Glutamatergic neuron (in vitro differentiated cells): ENCODE data around the gene JCAD. TPM values are rescaled to one million over a fixed set of nuclear protein-coding genes. Genes with fewer than 3 reads are reported as not detected.

Experiments
- DNase-seq: peaks from one replicate; pipeline ENCODE4 v3.0.0; 2022
- H3K27ac Mint-ChIP-seq: one replicate; pipeline ENCODE4 v1.8.0; 2020; ENCODE audit warnings: mild to moderate bottlenecking, mixed read lengths, inconsistent platforms; ENCODE audit not compliant: unreplicated experiment
- H3K27me3 Mint-ChIP-seq: one replicate; pipeline ENCODE4 v1.8.0; 2020; ENCODE audit warnings: mild to moderate bottlenecking, moderate library complexity, mixed read lengths, inconsistent platforms; ENCODE audit not compliant: unreplicated experiment
- H3K36me3 Mint-ChIP-seq: one replicate; pipeline ENCODE4 v1.8.0; 2020; ENCODE audit warnings: mild to moderate bottlenecking, mixed read lengths, inconsistent platforms; ENCODE audit not compliant: unreplicated experiment
- H3K4me1 Mint-ChIP-seq: one replicate; pipeline ENCODE4 v1.8.0; 2020; ENCODE audit warnings: mild to moderate bottlenecking, low read depth, mixed read lengths, inconsistent platforms; ENCODE audit not compliant: unreplicated experiment
- H3K4me3 Mint-ChIP-seq: one replicate; pipeline ENCODE4 v1.8.0; 2020; ENCODE audit warnings: mild to moderate bottlenecking, mixed read lengths, inconsistent platforms; ENCODE audit not compliant: unreplicated experiment
- H3K9me3 Mint-ChIP-seq: one replicate; pipeline ENCODE4 v1.8.0; 2020; ENCODE audit warnings: mild to moderate bottlenecking, moderate library complexity, mixed read lengths, inconsistent platforms; ENCODE audit not compliant: unreplicated experiment
- total RNA-seq: library from RNA; stranded (reverse); fragmentation: NEBNext Ultra II Directional; extraction: Animal tissue kit (Norgen Biotek cat#: 25700); gene quantifications from one replicate; pipeline ENCODE4 v1.2.1, GENCODE V29; 2021; ENCODE audit not compliant: unreplicated experiment
- TF ChIP-seq, protein P1 (sequence below): fragments of 200-600 bp; sonication (generic); IDR thresholded peaks from one replicate; pipeline ENCODE4 v1.5.0; 2021; ENCODE audit not compliant: partially characterized antibody, unreplicated experiment

The JCAD gene
- total RNA-seq, 1 donor from 2014 or later, result 0.32 TPM

- peaks cover 8% of the 10 kb centered on the region for H3K27me3 Mint-ChIP-seq
- no peak for DNase-seq
- H3K4me3 Mint-ChIP-seq, result no peak overlapping the region
- H3K27ac Mint-ChIP-seq, result no peak overlapping the region
- no peaks in the 10 kb centered on the region for H3K36me3 Mint-ChIP-seq
- H3K9me3 Mint-ChIP-seq, result no peaks in the 10 kb centered on the region
- H3K4me1 Mint-ChIP-seq, result no peaks in the 10 kb centered on the region
- TF ChIP-seq, protein P1, sequence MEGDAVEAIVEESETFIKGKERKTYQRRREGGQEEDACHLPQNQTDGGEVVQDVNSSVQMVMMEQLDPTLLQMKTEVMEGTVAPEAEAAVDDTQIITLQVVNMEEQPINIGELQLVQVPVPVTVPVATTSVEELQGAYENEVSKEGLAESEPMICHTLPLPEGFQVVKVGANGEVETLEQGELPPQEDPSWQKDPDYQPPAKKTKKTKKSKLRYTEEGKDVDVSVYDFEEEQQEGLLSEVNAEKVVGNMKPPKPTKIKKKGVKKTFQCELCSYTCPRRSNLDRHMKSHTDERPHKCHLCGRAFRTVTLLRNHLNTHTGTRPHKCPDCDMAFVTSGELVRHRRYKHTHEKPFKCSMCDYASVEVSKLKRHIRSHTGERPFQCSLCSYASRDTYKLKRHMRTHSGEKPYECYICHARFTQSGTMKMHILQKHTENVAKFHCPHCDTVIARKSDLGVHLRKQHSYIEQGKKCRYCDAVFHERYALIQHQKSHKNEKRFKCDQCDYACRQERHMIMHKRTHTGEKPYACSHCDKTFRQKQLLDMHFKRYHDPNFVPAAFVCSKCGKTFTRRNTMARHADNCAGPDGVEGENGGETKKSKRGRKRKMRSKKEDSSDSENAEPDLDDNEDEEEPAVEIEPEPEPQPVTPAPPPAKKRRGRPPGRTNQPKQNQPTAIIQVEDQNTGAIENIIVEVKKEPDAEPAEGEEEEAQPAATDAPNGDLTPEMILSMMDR, result no peak
Observed at GRCh38 chr10:30055226-30055662, 4.1 kb downstream of the JCAD start.

DNA sequence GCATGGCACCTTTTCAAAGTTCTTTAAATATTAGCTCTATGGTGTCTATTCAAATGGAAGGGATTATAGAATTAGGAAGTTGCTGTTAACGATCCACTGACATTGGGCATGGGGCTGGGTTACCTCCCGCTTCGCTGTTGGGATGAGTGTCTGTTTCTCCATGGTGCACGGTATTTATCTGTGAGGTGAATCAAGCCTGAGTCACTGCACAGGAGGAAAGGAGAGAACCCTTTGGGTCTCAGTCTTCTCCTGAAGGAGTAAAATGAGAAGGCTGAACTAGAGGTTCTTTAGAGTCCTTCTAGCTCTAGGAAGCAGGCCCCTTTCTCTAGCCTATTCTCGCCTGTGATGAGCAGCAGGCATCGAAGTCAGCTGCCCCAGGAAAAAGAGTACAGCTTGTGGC is 7.3 kb downstream of the JCAD start:
- Mint-ChIP-seq H3K27ac (no peak overlapping the region), H3K9me3 (no peaks in the 10 kb centered on the region), H3K36me3 (no peaks in the 10 kb centered on the region), H3K4me1 (no peaks in the 10 kb centered on the region), H3K27me3 (peaks cover 2% of the 10 kb centered on the region), H3K4me3 (no peak overlapping the region)
- TF ChIP-seq, protein P1, result no peak
- no peak for DNase-seq

GRCh38 chr10:30051220-30051619 is 8.2 kb downstream of the JCAD start:
- no peak for DNase-seq
- Mint-ChIP-seq H3K4me1 (no peaks in the 10 kb centered on the region), H3K36me3 (no peaks in the 10 kb centered on the region), H3K27me3 (no peaks in the 10 kb centered on the region), H3K9me3 (no peaks in the 10 kb centered on the region), H3K27ac (no peak overlapping the region), H3K4me3 (no peak overlapping the region)
- TF ChIP-seq, protein P1, result no peak

GRCh38 chr10:30050411-30050810 is 9.0 kb downstream of the JCAD start:
- no peaks in the 10 kb centered on the region for H3K36me3 Mint-ChIP-seq
- H3K4me1 Mint-ChIP-seq, result no peaks in the 10 kb centered on the region
- DNase-seq, result no peak
- H3K27ac Mint-ChIP-seq, result no peak overlapping the region
- no peaks in the 10 kb centered on the region for H3K27me3 Mint-ChIP-seq
- no peak overlapping the region for H3K4me3 Mint-ChIP-seq
- TF ChIP-seq, protein P1, result no peak
- H3K9me3 Mint-ChIP-seq, result no peaks in the 10 kb centered on the region

DNA sequence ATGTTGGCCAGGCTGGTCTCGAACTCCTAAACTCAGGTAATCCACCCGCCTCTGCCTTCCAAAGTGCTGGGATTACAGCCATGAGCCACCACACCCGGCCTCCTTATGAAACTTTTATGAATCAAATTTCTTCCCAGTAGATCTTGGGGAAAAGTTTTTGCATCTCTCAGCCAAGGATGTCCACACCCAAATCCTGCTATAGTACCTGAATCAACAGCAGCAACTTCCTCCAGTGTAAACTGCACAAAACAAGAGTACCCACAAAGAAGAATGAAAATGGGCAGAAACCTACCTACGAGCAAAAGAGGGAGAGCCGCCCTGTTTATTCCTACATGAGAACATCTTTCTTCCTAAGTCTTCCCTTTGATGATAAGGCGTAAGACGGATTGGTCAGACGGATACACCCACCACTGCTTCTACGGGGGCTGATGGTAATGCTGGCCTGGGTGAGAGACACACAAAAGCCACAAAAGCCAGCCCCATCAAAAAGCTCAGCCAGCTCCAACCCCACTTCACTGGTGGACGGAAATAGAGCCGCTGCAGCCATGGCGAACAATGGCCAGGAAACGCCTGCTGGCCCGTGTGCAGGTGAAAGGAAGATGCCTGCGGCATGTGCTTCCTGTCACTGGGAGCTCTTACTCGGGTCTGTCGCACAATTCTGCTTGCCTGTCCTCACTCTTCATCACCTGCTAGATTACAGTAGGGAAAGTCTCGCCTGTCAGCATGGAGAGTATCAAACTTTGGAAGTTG is 10.4 kb downstream of the JCAD start:
- Mint-ChIP-seq H3K27me3 (no peaks in the 10 kb centered on the region), H3K9me3 (no peaks in the 10 kb centered on the region), H3K4me1 (no peaks in the 10 kb centered on the region), H3K36me3 (no peaks in the 10 kb centered on the region), H3K4me3 (no peak overlapping the region), H3K27ac (no peak overlapping the region)
- TF ChIP-seq, protein P1, result no peak
- DNase-seq, result no peak
